ENCODE results near the gene PSTK.

Gene PSTK
- total RNA-seq: 4.6 to 8.3 (median 5.5) reads per million in 4 experiments

- DNase-seq: peak; percentile 78
Measured at GRCh38 chr10:122980209-122981065, at the start of gene PSTK. TSS of gene PSTK (plus strand) at chr10:122980401. CDS start at chr10:122980480, 79 bp downstream.

- DNase-seq: no peak
Measured at GRCh38 chr10:122931088-122931906, 48.9 kb upstream of the PSTK start.

- DNase-seq: no peak
Measured at GRCh38 chr10:122939133-122939855, 40.9 kb upstream of the PSTK start.

- no peak for DNase-seq
Measured at GRCh38 chr10:122939856-122940543, 40.2 kb upstream of the PSTK start.

GRCh38 chr10:122949296-122949695, 30.9 kb upstream of the PSTK start:
- no peak for DNase-seq

- peak; percentile 96 for DNase-seq
Measured at GRCh38 chr10:122953902-122954730, 26.1 kb upstream of the PSTK start, which contains the start of gene C10orf88. TSS of gene C10orf88 (minus strand) at chr10:122954227. CDS start at chr10:122954178, 49 bp downstream.

GRCh38 chr10:122954731-122955050, 25.5 kb upstream of the PSTK start:
- no peak for DNase-seq

- no peak for DNase-seq
Measured at GRCh38 chr10:122955892-122956291, 24.3 kb upstream of the PSTK start.

- DNase-seq: no peak
Measured at GRCh38 chr10:122957474-122957873, 22.7 kb upstream of the PSTK start.

GRCh38 chr10:122962405-122962804, 17.8 kb upstream of the PSTK start:
- DNase-seq: no peak

GRCh38 chr10:122966879-122967278, 13.3 kb upstream of the PSTK start:
- DNase-seq: no peak

- no peak for DNase-seq
Measured at GRCh38 chr10:122968698-122969097, 11.5 kb upstream of the PSTK start.

- no peak for DNase-seq
Measured at GRCh38 chr10:122974023-122974422, 6.2 kb upstream of the PSTK start.

GRCh38 chr10:122974543-122975064, 5.6 kb upstream of the PSTK start:
- DNase-seq: no peak

- no peak for DNase-seq
Measured at GRCh38 chr10:122981066-122981464, 864 bp downstream of the PSTK start.

GRCh38 chr10:122983898-122984297, 3.7 kb downstream of the PSTK start:
- DNase-seq: no peak

- no peak for DNase-seq
Measured at GRCh38 chr10:122984708-122985107, 4.5 kb downstream of the PSTK start.

GRCh38 chr10:122986335-122986734, 6.1 kb downstream of the PSTK start:
- DNase-seq: no peak

- no peak for DNase-seq
Measured at GRCh38 chr10:122988501-122988900, 8.3 kb downstream of the PSTK start.

- no peak for DNase-seq
Measured at GRCh38 chr10:122990278-122990677, 10.1 kb downstream of the PSTK start.

GRCh38 chr10:122992031-122992585, 11.9 kb downstream of the PSTK start:
- DNase-seq: no peak
